ENCODE results near the gene AAGAB.

AAGAB gene

GRCh38 chr15:67256051-67256450, 1.6 kb upstream of the AAGAB start:
- POLR2A ChIA-PET, result interaction anchor here (0.7 kb wide), 1 partner anchor 190 kb away, joined by 3 read pairs; no protein-coding TSS in a partner anchor
- CTCF ChIA-PET, result interaction anchor here (0.7 to 1.5 kb wide), 3 partner anchors 43 to 348 kb away, joined by 3 to 5 read pairs (median 3); no protein-coding TSS in a partner anchor
- TF ChIP-seq ZNF221 (tag by site-specific recombination; IDR thresholded peaks at IDR 0.05; ENCODE audit: borderline replicate concordance) (no peak), ZNF747 (tag by site-specific recombination; IDR thresholded peaks at IDR 0.05) (no peak), SETDB1 (IDR thresholded peaks at IDR 0.05; ENCODE audit: insufficient read length, low read length) (no peak), ZBTB20 (tag by site-specific recombination; IDR thresholded peaks at IDR 0.05) (0 out of 2 replicates have a peak, but pooled peaks have one; percentile 34)

DNA sequence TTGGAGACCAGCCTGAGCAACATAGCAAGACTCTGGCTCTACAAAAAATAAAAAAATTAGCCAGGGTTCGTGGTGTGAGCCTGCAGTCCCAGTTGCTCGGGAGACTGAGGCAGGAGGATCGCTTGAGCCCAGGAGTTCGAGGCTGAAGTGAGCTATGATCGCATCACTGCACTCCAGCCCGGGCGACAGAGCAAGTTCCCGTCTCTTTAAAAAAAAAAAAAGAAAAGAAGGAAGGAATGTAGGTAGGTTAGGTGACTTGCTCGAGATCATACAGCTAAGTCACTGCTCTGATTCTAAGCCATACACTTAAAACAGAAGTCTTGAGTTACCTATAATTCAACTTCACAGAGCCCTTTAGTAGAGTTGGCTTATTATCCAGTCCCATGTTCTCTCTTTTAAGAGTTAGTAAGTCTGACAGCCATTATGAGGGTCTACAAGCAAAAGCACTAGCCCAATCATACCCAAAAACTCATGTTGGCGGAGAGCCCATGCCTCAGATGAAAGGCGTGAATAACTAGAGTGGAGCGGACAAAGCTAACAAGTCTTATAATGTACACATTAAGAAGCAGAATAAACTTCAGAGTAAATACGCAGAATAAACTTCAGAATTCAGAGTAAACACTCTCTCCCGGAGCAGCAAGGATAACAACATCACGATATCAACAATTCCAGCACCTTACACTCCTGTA, 768 bp downstream of the AAGAB start:
- TF ChIP-seq, protein P1, sequence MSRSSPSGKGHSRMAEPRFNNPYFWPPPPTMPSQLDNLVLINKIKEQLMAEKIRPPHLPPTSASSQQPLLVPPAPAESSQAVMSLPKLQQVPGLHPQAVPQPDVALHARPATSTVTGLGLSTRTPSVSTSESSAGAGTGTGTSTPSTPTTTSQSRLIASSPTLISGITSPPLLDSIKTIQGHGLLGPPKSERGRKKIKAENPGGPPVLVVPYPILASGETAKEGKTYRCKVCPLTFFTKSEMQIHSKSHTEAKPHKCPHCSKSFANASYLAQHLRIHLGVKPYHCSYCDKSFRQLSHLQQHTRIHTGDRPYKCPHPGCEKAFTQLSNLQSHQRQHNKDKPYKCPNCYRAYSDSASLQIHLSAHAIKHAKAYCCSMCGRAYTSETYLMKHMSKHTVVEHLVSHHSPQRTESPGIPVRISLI (tag by site-specific recombination; IDR thresholded peaks at IDR 0.05), result peak; percentile 64
- TF ChIP-seq ZEB2 (tag by site-specific recombination; IDR thresholded peaks at IDR 0.05), result no peak
- no peak for TF ChIP-seq ZNF37A (tag by site-specific recombination; IDR thresholded peaks at IDR 0.05)
- no peak for TF ChIP-seq ZNF157 (tag by site-specific recombination; IDR thresholded peaks at IDR 0.05)
- peak overlapping the region; percentile 94 for H3K4me3 ChIP-seq (ENCODE audit: low read depth, low read length)
- ChIA-PET POLR2A (interaction anchor here (0.6 to 1.0 kb wide), 4 partner anchors 42 to 206 kb away, joined by 3 to 4 read pairs (median 3); no protein-coding TSS in a partner anchor), CTCF (interaction anchor here (0.6 kb wide), 1 partner anchor 105 kb away, joined by 3 read pairs; no protein-coding TSS in a partner anchor)
- H3K36me3 ChIP-seq (ENCODE audit: control insufficient read depth in 2 of 2, insufficient read depth in 1 of 2, low read length in 2 of 2), result peaks cover 0 to 3% of the 10 kb centered on the region in 2 experiments; a peak in 1 of 3 replicates
- peak overlapping the region; percentile 83 for H3K27ac ChIP-seq (ENCODE audit: extremely low read depth, low read depth, low read length)
- H3K4me1 ChIP-seq (ENCODE audit: control insufficient read depth, insufficient read depth, low read length), result no peaks in the 10 kb centered on the region
- H3K9me3 ChIP-seq (ENCODE audit: control insufficient read depth, insufficient read depth, low read depth, low read length), result no peaks in the 10 kb centered on the region

More at GRCh38 chr15:67256051-67256450, 1.6 kb upstream of the AAGAB start:
- Histone ChIP-seq H3K27ac (ENCODE audit: extremely low read depth, low read depth, low read length) (no peak overlapping the region), H3K4me1 (ENCODE audit: control insufficient read depth, insufficient read depth, low read length) (no peaks in the 10 kb centered on the region), H3K9me3 (ENCODE audit: control insufficient read depth, insufficient read depth, low read depth, low read length) (no peaks in the 10 kb centered on the region), H3K4me3 (ENCODE audit: low read depth, low read length) (no peak overlapping the region), H3K36me3 (ENCODE audit: control insufficient read depth in 2 of 2, insufficient read depth in 1 of 2, low read length in 2 of 2) (no peaks in the 10 kb centered on the region)

- ChIA-PET CTCF (no interaction called here), POLR2A (no interaction called here)
- H3K27ac ChIP-seq (ENCODE audit: extremely low read depth, low read depth, low read length), result no peak overlapping the region
- H3K9me3 ChIP-seq (ENCODE audit: control insufficient read depth, insufficient read depth, low read depth, low read length), result no peaks in the 10 kb centered on the region
- H3K4me3 ChIP-seq (ENCODE audit: low read depth, low read length), result peak overlapping the region; percentile 94
- H3K4me1 ChIP-seq (ENCODE audit: control insufficient read depth, insufficient read depth, low read length), result no peaks in the 10 kb centered on the region
- peaks cover 0 to 3% of the 10 kb centered on the region in 2 experiments; a peak in 1 of 3 replicates for H3K36me3 ChIP-seq (ENCODE audit: control insufficient read depth in 2 of 2, insufficient read depth in 1 of 2, low read length in 2 of 2)
- TF ChIP-seq, protein P2, sequence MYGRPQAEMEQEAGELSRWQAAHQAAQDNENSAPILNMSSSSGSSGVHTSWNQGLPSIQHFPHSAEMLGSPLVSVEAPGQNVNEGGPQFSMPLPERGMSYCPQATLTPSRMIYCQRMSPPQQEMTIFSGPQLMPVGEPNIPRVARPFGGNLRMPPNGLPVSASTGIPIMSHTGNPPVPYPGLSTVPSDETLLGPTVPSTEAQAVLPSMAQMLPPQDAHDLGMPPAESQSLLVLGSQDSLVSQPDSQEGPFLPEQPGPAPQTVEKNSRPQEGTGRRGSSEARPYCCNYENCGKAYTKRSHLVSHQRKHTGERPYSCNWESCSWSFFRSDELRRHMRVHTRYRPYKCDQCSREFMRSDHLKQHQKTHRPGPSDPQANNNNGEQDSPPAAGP (tag by site-specific recombination; IDR thresholded peaks at IDR 0.05), result no peak
- TF ChIP-seq, protein P3, sequence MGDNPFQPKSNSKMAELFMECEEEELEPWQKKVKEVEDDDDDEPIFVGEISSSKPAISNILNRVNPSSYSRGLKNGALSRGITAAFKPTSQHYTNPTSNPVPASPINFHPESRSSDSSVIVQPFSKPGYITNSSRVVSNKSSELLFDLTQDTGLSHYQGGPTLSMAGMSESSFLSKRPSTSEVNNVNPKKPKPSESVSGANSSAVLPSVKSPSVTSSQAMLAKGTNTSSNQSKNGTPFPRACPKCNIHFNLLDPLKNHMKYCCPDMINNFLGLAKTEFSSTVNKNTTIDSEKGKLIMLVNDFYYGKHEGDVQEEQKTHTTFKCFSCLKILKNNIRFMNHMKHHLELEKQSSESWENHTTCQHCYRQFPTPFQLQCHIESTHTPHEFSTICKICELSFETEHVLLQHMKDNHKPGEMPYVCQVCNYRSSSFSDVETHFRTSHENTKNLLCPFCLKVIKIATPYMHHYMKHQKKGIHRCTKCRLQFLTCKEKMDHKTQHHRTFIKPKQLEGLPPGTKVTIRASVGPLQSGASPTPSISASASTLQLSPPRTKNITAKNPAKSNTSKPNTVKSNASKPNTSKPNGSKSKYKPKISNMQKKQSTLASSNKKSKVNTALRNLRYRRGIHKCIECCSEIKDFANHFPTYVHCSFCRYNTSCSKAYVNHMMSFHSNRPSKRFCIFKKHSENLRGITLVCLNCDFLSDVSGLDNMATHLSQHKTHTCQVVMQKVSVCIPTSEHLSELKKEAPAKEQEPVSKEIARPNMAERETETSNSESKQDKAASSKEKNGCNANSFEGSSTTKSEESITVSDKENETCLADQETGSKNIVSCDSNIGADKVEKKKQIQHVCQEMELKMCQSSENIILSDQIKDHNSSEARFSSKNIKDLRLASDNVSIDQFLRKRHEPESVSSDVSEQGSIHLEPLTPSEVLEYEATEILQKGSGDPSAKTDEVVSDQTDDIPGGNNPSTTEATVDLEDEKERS (tag by site-specific recombination; IDR thresholded peaks at IDR 0.05), result 0 out of 2 replicates have a peak, but pooled peaks have one; percentile 29
- TF ChIP-seq ZNF121 (tag by site-specific recombination; IDR thresholded peaks at IDR 0.05), result peak; percentile 98
- no peak for TF ChIP-seq ZNF311 (tag by site-specific recombination; IDR thresholded peaks at IDR 0.05; ENCODE audit: borderline replicate concordance)
- TF ChIP-seq KLF1 (tag by site-specific recombination; IDR thresholded peaks at IDR 0.05), result no peak
- TF ChIP-seq ZNF146 (tag by site-specific recombination; IDR thresholded peaks at IDR 0.05), result 0 out of 2 replicates have a peak, but pooled peaks have one; percentile 8
- TF ChIP-seq ZNF138 (tag by site-specific recombination; IDR thresholded peaks at IDR 0.05; ENCODE audit: borderline replicate concordance), result no peak
- peak; percentile 59 for TF ChIP-seq SCRT2 (tag by site-specific recombination; IDR thresholded peaks at IDR 0.05)
- no peak for TF ChIP-seq ZNF155 (tag by site-specific recombination; IDR thresholded peaks at IDR 0.05)
- TF ChIP-seq ZBTB48 (tag by site-specific recombination; IDR thresholded peaks at IDR 0.05), result 0 out of 2 replicates have a peak, but pooled peaks have one; percentile 32
- no peak for TF ChIP-seq ZNF670 (tag by site-specific recombination; IDR thresholded peaks at IDR 0.05; ENCODE audit: low read depth)
- TF ChIP-seq SALL2 (tag by site-specific recombination; IDR thresholded peaks at IDR 0.05; ENCODE audit: borderline replicate concordance), result no peak
- TF ChIP-seq, protein P4, sequence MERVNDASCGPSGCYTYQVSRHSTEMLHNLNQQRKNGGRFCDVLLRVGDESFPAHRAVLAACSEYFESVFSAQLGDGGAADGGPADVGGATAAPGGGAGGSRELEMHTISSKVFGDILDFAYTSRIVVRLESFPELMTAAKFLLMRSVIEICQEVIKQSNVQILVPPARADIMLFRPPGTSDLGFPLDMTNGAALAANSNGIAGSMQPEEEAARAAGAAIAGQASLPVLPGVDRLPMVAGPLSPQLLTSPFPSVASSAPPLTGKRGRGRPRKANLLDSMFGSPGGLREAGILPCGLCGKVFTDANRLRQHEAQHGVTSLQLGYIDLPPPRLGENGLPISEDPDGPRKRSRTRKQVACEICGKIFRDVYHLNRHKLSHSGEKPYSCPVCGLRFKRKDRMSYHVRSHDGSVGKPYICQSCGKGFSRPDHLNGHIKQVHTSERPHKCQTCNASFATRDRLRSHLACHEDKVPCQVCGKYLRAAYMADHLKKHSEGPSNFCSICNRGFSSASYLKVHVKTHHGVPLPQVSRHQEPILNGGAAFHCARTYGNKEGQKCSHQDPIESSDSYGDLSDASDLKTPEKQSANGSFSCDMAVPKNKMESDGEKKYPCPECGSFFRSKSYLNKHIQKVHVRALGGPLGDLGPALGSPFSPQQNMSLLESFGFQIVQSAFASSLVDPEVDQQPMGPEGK (tag by site-specific recombination; IDR thresholded peaks at IDR 0.05), result 0 out of 2 replicates have a peak, but pooled peaks have one; percentile 13
- TF ChIP-seq ZNF707 (tag by site-specific recombination; IDR thresholded peaks at IDR 0.05), result no peak
- no peak for TF ChIP-seq ZNF623 (tag by site-specific recombination; IDR thresholded peaks at IDR 0.05)
- TF ChIP-seq ZNF677 (tag by site-specific recombination; IDR thresholded peaks at IDR 0.05), result no peak
These were observed 1.4 kb downstream of the AAGAB start for GRCh38 chr15:67253101-67253500.
